Coronary artery (tissue), 2 donors: Measurements from ENCODE around the gene MAP4K2.

Source experiments
- DNase-seq: peaks from one replicate; pipeline ENCODE4 v3.0.0-alpha.2; 2017; ENCODE audit warnings: low spot score
- H3K27ac ChIP-seq, 2 donors: fragments of 200-600 bp; sonication (generic); one replicate each; pipeline ENCODE4 v1.5.1; 2016 to 2019
- H3K4me3 ChIP-seq: fragments of 200-600 bp; sonication (generic); 2 replicates; pipeline ENCODE4 v1.5.1; 2016; ENCODE audit warnings: mild to moderate bottlenecking, moderate library complexity
- TF ChIP-seq, protein P1 (sequence below): fragments of 200-600 bp; sonication (generic); IDR thresholded peaks from one replicate; pipeline ENCODE4 v1.5.1; 2019; ENCODE audit warnings: antibody characterized with exemption

The MAP4K2 gene

DNA sequence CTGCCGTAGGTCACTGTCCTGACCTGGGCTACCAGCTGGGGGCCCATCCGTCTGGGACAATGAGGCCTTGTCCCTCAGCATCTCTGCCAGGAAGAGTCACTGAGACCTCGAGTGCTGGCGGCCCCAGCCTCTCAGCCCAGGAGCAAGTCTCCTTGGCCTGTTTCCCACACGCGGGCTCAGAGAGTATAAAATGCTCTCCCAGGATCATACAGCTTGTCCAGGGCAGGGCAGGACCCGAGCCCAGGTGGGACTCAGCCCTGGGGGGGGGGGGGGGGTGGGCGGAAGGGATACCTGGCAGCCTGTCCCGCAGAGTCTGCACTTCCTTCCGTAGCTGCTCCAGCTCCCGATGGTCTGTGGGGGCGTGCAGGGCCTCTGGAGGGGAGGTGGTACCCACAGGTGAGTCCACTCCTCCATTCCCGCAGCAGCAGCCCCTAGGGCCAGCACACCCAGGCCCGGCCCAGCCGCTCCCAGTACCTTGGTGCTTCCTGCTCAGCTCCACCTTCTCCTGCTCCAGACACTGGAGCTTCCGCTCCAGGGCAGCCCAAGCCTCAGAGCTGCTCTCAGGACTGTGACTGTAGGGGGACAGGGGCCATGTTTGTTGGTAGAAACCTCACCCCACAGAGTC, 33.5 kb upstream of the MAP4K2 start:
- TF ChIP-seq, protein P1, sequence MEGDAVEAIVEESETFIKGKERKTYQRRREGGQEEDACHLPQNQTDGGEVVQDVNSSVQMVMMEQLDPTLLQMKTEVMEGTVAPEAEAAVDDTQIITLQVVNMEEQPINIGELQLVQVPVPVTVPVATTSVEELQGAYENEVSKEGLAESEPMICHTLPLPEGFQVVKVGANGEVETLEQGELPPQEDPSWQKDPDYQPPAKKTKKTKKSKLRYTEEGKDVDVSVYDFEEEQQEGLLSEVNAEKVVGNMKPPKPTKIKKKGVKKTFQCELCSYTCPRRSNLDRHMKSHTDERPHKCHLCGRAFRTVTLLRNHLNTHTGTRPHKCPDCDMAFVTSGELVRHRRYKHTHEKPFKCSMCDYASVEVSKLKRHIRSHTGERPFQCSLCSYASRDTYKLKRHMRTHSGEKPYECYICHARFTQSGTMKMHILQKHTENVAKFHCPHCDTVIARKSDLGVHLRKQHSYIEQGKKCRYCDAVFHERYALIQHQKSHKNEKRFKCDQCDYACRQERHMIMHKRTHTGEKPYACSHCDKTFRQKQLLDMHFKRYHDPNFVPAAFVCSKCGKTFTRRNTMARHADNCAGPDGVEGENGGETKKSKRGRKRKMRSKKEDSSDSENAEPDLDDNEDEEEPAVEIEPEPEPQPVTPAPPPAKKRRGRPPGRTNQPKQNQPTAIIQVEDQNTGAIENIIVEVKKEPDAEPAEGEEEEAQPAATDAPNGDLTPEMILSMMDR, result no peak
- Histone ChIP-seq H3K27ac (no peak overlapping the region), H3K4me3 (no peak overlapping the region)
- no peak for DNase-seq

DNA sequence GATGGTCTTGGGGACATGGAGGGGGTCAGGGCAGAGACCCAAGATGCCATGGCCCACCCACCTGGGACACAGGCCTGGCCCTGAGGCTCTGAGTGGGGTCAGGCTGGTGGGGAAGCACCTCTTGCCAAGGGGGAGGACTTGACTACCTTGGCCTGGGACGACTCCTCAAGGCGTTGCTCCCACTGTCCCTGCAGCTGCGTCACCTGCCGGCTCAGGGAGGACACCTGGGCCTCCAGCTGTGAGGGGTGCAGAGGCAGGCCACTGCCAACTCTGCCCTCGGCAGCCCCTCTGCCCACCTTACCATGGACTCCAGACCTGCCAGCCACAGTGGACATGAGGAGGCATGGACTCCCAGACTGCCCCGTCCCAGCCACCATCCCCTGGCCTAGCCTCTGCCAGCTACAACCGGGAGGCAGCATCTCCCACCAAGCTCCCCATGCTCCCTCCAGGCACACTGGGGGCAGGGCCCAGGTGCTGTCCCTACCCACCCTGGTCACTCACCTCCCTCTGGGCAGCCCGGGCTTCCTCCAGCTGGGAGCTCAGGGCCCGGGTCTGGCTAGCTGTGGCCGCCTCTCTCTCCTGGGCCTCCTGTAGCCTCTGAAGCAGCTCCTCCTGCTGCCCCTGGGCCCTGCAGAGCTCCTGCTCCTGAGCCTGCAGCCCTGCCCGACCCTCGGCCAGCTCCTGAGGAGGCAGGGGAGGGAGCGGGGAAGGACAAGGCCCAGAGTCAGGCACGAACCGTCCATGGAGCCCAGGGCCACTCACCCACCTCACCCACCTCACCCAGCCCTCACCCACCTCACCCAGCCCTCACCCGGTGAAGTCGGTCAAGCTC, 32.8 kb upstream of the MAP4K2 start:
- no peak for DNase-seq
- TF ChIP-seq, protein P1, result no peak
- Histone ChIP-seq H3K4me3 (no peak overlapping the region), H3K27ac (no peak overlapping the region)

DNA sequence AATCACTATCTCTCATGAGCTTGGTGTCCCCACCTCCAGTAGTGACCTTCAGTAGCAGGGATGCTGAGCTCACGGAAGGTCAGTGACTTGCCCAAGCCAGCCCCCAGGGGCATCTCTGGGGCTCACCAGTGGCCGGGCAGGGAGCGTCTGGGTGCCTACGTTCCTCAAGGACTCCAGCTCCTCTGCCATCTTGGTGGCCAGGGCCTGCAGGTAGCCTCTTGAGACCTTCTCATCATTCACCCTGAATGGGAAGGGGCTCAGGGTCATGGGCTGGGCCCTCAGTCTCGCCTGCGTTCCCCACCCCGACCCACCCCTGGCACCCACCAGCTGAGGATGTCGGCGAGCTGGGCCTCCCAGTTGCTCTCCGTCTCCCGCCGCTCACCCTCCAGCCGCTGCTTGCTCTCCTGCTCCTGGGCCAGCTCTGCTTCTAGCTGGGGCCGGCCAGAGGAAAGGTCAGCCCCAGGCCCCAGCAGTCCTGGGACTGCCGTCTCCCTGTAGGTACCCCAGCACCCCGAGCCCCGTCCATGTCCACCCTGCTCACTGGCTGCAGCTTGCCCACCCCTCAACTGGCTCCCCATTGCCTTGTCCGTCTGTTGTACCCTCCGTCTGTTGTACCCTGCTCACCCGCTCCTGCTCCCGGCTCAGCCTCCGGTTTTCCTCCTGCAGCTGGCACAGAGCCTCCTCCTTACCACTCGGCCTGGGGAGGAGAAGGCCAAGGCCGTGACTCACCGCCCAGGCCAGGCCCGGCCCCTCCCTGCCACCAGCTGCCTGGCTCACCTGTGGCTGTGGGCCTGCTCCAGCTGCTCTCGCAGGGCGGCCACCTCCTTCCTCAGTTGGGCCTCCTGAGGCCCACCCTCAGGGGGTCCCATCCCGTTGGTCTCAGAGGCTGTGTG, 32.0 kb upstream of the MAP4K2 start:
- TF ChIP-seq, protein P1, result no peak
- H3K4me3 ChIP-seq, result no peak overlapping the region
- no peak for DNase-seq
- H3K27ac ChIP-seq, result no peak overlapping the region

DNA sequence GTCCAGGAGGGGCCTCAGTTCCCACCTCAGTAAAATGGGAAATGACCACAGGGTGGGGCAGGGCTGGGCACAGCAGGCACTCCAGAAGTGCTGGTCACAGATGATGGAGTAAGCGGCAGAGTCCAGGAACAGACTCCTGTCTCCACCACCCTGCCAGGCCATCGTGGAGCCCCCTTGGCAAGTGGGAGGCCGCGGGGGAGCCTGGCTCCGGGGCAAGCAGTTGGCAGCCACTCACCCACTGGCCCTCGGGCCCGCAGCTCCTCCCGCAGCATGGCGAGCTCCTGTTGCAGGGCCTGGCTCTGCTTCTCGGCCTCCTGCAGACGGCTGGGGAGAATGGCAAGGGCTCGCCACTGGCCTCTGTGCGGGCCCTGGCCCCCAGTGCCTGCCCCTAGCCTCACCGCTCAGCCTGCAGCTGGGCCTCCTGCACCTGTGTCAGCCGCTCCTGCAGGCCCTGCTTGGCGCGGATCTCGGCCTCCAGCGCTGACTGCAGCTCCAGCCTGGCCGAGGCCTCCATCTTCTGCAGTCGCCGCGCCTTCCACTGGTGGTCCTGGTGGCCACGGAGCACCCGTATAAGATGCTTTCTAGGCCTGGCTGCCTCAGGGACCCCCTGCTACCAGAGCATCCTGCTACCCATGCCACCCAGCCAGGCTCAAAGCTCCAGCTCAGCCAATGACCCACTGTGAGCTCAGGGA, 31.2 kb upstream of the MAP4K2 start:
- Histone ChIP-seq H3K4me3 (no peak overlapping the region), H3K27ac (no peak overlapping the region)
- TF ChIP-seq, protein P1, result no peak
- no peak for DNase-seq

DNA sequence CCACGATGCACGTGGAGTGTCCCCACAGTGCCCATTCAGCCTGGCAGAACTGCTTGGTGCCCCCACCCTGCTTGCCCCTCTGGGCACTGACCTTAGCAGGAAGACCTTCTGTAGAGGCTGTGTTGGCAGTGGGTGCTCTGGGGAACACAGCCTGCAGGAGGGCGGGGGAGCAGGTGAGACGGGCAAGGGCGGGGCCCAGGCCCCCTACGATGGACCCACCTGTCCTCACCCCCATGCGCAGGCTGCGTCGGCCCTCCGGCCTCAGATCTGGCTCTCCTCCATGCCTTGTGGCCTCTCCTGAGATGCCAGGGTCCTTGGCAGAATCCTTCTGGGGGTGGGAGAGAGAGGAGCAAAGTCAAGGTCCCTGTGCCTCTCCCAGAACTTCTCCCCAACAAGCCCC, 30.5 kb upstream of the MAP4K2 start:
- TF ChIP-seq, protein P1, result no peak
- Histone ChIP-seq H3K4me3 (no peak overlapping the region), H3K27ac (no peak overlapping the region)
- no peak for DNase-seq

DNA sequence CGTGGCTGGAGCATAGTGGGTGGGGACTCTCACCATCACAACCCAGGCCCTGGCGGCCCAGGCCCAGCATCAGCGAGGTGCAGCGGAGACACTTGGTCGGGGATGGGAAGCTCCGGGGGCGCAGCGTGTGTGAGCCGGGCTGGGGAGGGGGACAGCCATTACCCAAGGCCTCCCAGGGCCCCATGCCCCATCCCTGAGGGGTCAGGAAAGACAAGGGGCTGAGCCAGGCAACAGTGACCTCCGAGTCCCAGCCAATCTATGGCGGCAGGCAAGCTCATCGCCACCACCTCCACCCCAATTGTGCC, 30.1 kb upstream of the MAP4K2 start:
- no peak for DNase-seq

More for the DNA sequence above, 30.1 kb upstream of the MAP4K2 start:
- TF ChIP-seq, protein P1, result no peak
- H3K4me3 ChIP-seq, result no peak overlapping the region
- H3K27ac ChIP-seq, result no peak overlapping the region
